Gastrocnemius medialis (tissue), 4 donors: ENCODE measurements around the gene CACNA1G.

Source experiments
- CTCF ChIP-seq, 5 experiments: fragments of 450-650 bp in 3 of 5; fragments of 200-600 bp in 2 of 5; sonication (generic) in 2 of 5; IDR thresholded peaks in 4 of 5; conservative IDR thresholded peaks in 1 of 5; 1 replicate in 4 of 5; 2 replicates in 1 of 5; pipeline ENCODE4 v1.5.1; 2016 to 2019; ENCODE audit warnings: antibody characterized with exemption in 5 of 5, mild to moderate bottlenecking in 3 of 5, moderate library complexity in 3 of 5
- POLR2A ChIP-seq, 2 donors: fragments of 450-650 bp; IDR thresholded peaks; one replicate each; pipeline ENCODE4 v1.6.1; 2017; ENCODE audit warnings: antibody characterized with exemption in 2 of 2, mild to moderate bottlenecking in 2 of 2, moderate library complexity in 2 of 2

- TF ChIP-seq CTCF (IDR thresholded peaks at IDR 0.05 in 4 of 5, conservative IDR thresholded peaks at IDR 0.05 in 1 of 5) (no peak), POLR2A (IDR thresholded peaks at IDR 0.05) (no peak)
Observed at GRCh38 chr17:50558941-50559614, 1.4 kb upstream of the CACNA1G start.
